Measurements from ENCODE around the gene ZFP36L2. TPM values are rescaled to one million over a fixed set of nuclear protein-coding genes. Genes with fewer than 3 reads are reported as not detected.

ZFP36L2 gene
- total and polyA plus RNA-seq, 2 experiments from 2014 or later = 13.8 to 78.2 TPM

DNA sequence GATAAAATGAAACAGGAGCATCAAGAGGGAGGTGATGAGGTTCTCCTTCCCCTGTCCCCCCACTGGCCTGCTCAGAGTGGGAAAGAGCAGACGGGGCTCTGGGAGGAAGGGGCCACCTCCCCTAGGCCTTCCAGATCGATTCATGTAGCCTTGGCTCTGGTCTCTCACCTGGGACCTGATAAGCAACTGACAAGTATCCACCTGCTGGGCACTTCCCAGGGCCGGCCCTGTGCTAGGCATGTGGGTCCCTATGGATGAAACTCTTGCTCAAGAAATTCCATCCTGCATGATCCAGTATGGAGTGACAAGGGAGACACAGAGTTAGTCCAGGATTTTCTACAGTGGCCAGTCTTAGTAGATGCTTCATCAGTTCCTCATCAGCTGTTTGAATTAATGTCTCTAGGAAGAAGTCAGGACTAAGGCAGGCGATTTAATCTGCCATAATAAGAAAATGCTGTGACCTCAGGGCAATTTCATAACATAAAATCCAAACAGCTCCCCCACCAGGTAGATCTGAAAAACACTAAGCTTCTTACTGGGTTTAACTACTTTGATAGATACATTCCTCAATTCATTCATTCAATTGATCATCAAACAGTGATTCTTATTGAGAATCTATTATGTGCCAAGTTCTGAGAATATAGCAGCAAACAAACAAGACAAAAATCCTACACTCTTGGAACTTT is 44.7 kb upstream of the ZFP36L2 start:
- TF ChIP-seq EZH2 (IDR thresholded peaks at IDR 0.05; ENCODE audit: insufficient read depth, poor library complexity, severe bottlenecking) (no peak), EZH2phosphoT487 (IDR thresholded peaks at IDR 0.05; ENCODE audit: insufficient read depth, low read depth) (no peak)
- Histone ChIP-seq H4K20me1 (ENCODE audit: insufficient read depth) (no peaks in the 10 kb centered on the region), H3F3A (ENCODE audit: insufficient read depth) (peaks cover 34% of the 10 kb centered on the region), H3K9ac (no peak overlapping the region), H3K27ac (no peak overlapping the region), H3K4me3 (no peak overlapping the region), H3K9me3 (ENCODE audit: low read depth) (no peaks in the 10 kb centered on the region), H3K9me2 (ENCODE audit: insufficient read depth) (no peaks in the 10 kb centered on the region), H2AFZ (no peak overlapping the region), H3K4me2 (ENCODE audit: unreplicated experiment) (no peak overlapping the region), H3K36me3 (ENCODE audit: low read depth) (no peaks in the 10 kb centered on the region), H3K27me3 (replicated peaks; ENCODE audit: insufficient read depth) (no peaks in the 10 kb centered on the region), H3K79me2 (ENCODE audit: insufficient read depth) (no peaks in the 10 kb centered on the region), H3K4me1 (ENCODE audit: insufficient read depth) (peaks cover 40% of the 10 kb centered on the region)
- in situ Hi-C loops (cut with MboI) = no loop called here
- 93 to 96% methylated on average over 4 of the region's 4 CpGs for WGBS, 2 experiments (ENCODE audit: low coverage in 1 of 2, low lambda C conversion rate in 2 of 2, missing lambda C conversion rate in 2 of 2)
- peak; percentile 45 for DNase-seq

DNA sequence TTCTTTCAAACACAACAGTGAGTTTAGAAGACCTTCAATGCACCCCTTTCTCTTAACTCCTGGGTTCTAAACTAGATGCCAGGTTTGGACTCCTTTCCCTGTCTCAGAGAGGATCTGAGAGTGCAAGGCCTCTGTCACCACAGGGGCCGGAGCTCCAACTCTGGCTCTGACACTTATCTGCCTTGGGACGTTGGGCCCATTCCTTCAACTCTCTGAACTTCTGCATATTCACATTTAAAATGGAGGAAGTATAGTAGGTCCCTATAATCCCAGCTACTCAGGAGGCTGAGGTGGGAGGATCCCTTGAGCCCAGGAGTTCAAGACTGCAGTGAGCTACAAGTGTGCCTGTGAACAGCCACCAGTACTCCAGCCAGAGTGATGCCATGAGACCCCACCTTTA is 44.1 kb upstream of the ZFP36L2 start:
- no peaks in the 10 kb centered on the region for H3K9me3 ChIP-seq (ENCODE audit: low read depth)
- no peaks in the 10 kb centered on the region for H3K79me2 ChIP-seq (ENCODE audit: insufficient read depth)
- H3K9ac ChIP-seq = no peak overlapping the region
- H3K27ac ChIP-seq = peak overlapping the region; percentile 93; the same call in 1 of the 2 replicates
- in situ Hi-C loops (cut with MboI) = no loop called here
- no peak for DNase-seq
- peaks cover 40% of the 10 kb centered on the region for H3K4me1 ChIP-seq (ENCODE audit: insufficient read depth)
- H3F3A ChIP-seq (ENCODE audit: insufficient read depth) = peaks cover 34% of the 10 kb centered on the region
- H4K20me1 ChIP-seq (ENCODE audit: insufficient read depth) = no peaks in the 10 kb centered on the region
- H2AFZ ChIP-seq = no peak overlapping the region
- no peak overlapping the region for H3K4me2 ChIP-seq (ENCODE audit: unreplicated experiment)
- H3K4me3 ChIP-seq = no peak overlapping the region
- no peaks in the 10 kb centered on the region for H3K9me2 ChIP-seq (ENCODE audit: insufficient read depth)
- H3K27me3 ChIP-seq (replicated peaks; ENCODE audit: insufficient read depth) = no peaks in the 10 kb centered on the region
- no peaks in the 10 kb centered on the region for H3K36me3 ChIP-seq (ENCODE audit: low read depth)
- 98 to 100% methylated on average over 2 of the region's 2 CpGs for WGBS, 2 experiments (ENCODE audit: low coverage in 1 of 2, low lambda C conversion rate in 2 of 2, missing lambda C conversion rate in 2 of 2)
- no peak for TF ChIP-seq EZH2 (IDR thresholded peaks at IDR 0.05; ENCODE audit: insufficient read depth, poor library complexity, severe bottlenecking)
- no peak for TF ChIP-seq EZH2phosphoT487 (IDR thresholded peaks at IDR 0.05; ENCODE audit: insufficient read depth, low read depth)

DNA sequence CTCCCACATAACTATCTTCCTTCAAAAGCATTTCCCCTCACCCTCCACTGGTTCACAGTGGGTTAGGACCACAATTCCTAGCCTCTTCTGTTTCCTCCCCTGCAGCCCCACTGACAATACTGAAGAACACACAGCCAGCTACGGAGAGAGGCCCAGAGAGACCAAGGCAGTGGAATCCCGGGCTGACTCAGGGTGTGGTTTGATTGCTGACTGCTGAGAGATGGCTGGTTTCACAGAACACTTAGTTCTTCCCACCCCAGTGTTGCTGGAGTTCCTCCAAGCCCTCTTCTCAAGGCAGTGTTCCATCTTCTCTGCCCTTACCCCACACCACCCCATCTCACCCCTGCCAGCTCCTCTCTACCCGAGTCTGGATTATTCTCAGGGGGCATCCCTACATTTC is 43.3 kb upstream of the ZFP36L2 start:
- Histone ChIP-seq H3K36me3 (ENCODE audit: low read depth) (no peaks in the 10 kb centered on the region), H3K27ac (peak overlapping the region; percentile 93), H3K9ac (peak overlapping the region; percentile 82), H3K4me2 (ENCODE audit: unreplicated experiment) (peak overlapping the region; percentile 76), H3K9me3 (ENCODE audit: low read depth) (no peaks in the 10 kb centered on the region), H3K27me3 (replicated peaks; ENCODE audit: insufficient read depth) (no peaks in the 10 kb centered on the region), H2AFZ (no peak overlapping the region), H3K79me2 (ENCODE audit: insufficient read depth) (no peaks in the 10 kb centered on the region), H3K9me2 (ENCODE audit: insufficient read depth) (no peaks in the 10 kb centered on the region), H3F3A (ENCODE audit: insufficient read depth) (peaks cover 34% of the 10 kb centered on the region), H4K20me1 (ENCODE audit: insufficient read depth) (no peaks in the 10 kb centered on the region), H3K4me1 (ENCODE audit: insufficient read depth) (peaks cover 40% of the 10 kb centered on the region), H3K4me3 (peak overlapping the region; percentile 28; the same call in 1 of the 2 replicates)
- TF ChIP-seq EZH2 (IDR thresholded peaks at IDR 0.05; ENCODE audit: insufficient read depth, poor library complexity, severe bottlenecking) (no peak), EZH2phosphoT487 (IDR thresholded peaks at IDR 0.05; ENCODE audit: insufficient read depth, low read depth) (no peak)
- in situ Hi-C loops (cut with MboI) = no loop called here
- WGBS, 2 experiments (ENCODE audit: low coverage in 1 of 2, low lambda C conversion rate in 2 of 2, missing lambda C conversion rate in 2 of 2) = 0 to 6% methylated on average over 3 of the region's 3 CpGs
- DNase-seq = peak; percentile 93

DNA sequence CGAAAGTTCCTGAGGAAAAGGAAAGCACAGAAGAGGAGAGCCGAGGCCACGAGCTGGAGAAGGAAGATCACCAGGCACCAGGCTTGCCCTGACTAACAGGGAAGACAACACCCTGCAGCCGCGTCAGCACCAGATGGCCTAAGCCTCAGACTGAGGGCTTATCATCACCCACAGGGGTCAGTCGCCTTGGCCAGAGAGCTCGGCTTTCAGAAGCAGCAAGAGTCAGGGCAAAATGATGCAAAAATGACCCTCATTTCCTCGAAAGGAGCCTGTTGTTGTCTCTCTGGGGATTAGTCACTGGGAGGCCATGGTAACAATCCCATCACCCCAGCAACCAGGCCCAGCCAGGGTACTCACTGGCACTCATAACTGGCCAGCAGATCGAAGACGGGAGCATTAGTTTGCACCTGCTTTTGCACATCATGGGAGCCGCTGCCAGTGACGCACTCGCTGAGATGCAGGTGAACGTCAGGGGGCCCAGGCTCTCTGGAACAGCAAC is 42.7 kb upstream of the ZFP36L2 start:
- Histone ChIP-seq H3K9ac (peak overlapping the region; percentile 82), H3K9me2 (ENCODE audit: insufficient read depth) (no peaks in the 10 kb centered on the region), H3K4me1 (ENCODE audit: insufficient read depth) (peaks cover 37% of the 10 kb centered on the region), H3K36me3 (ENCODE audit: low read depth) (no peaks in the 10 kb centered on the region), H3K27me3 (replicated peaks; ENCODE audit: insufficient read depth) (no peaks in the 10 kb centered on the region), H3K4me3 (peak overlapping the region; percentile 56), H4K20me1 (ENCODE audit: insufficient read depth) (no peaks in the 10 kb centered on the region), H3F3A (ENCODE audit: insufficient read depth) (peaks cover 29% of the 10 kb centered on the region), H3K4me2 (ENCODE audit: unreplicated experiment) (peak overlapping the region; percentile 82), H2AFZ (no peak overlapping the region), H3K27ac (peak overlapping the region; percentile 93), H3K9me3 (ENCODE audit: low read depth) (no peaks in the 10 kb centered on the region), H3K79me2 (ENCODE audit: insufficient read depth) (no peaks in the 10 kb centered on the region)
- TF ChIP-seq EZH2phosphoT487 (IDR thresholded peaks at IDR 0.05; ENCODE audit: insufficient read depth, low read depth) (0 out of 2 replicates have a peak, but pooled peaks have one; percentile 72), EZH2 (IDR thresholded peaks at IDR 0.05; ENCODE audit: insufficient read depth, poor library complexity, severe bottlenecking) (no peak)
- in situ Hi-C loops (cut with MboI) = no loop called here
- 10 to 11% methylated on average over 14 of the region's 14 CpGs for WGBS, 2 experiments (ENCODE audit: low coverage in 1 of 2, low lambda C conversion rate in 2 of 2, missing lambda C conversion rate in 2 of 2)
- DNase-seq = peak; percentile 99

Measured in GM23248 (cell line).